Stimulated activated CD4-positive, alpha-beta T cell treated with anti-CD3 and anti-CD28 coated beads, Interleukin-1b, Interleukin-23, amount 100 ng/mL, for 48 hours (primary cell): ENCODE results near the gene NINJ2.

Source experiments
- DNase-seq: peaks from one replicate; pipeline ENCODE4 v3.0.0-alpha.2; 2020

The NINJ2 gene

DNA sequence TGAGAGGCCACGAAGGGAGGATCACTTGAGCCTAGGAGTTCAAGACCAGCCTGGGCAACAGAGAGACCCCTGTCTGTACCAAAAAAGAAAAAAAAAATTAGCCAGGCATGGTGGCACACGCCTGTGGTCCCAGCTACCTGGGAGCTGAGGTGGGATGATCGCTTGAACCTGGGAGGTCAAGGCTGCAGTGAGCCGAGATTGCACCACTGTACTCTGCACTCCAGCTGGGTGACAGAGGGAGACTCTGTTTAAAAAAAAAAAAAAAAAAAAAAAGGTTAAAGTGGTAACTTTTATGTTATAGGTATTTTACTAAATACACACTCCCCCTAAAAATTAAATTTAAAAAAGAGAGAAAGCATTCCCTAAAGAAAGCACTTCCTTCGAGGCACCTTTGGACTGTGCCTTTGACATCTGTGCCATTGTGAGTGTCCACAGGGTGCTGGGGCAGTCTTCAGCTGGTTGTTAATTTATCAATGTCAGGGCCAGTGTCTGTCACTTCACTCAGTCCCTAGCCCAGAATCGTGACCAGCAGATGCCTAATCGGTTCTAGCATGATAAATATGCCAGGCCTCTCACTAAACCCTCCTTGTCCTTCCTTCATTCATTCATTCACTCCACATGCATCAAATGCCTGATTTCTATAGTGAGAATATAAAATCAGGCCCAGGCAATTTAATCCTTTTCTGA is 140.4 kb downstream of the NINJ2 start:
- no peak for DNase-seq

DNA sequence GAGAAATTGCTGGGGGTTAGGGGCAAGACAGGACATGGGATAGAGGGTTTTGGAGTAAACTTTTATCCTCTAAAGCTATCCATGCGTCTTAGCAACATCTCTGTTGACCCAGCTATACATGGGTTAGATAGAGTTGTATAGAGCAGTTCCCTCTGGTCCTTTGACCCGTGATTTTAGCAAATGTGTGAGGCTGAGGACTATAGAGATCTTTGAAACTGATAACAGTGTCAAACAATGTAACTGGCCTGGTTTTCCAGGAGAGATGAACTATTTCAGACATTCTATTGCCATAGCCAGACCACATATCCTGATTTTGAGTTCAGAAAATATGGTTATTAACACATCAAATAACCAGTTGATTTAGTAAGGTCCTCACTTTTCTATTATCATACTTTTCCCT is 143.1 kb downstream of the NINJ2 start:
- DNase-seq, result no peak

- DNase-seq, result no peak
These were observed 145.7 kb downstream of the NINJ2 start for GRCh38 chr12:517538-517937.
